GM19324 (cell line): ENCODE measurements around the gene JMJD6.
"Not testable (repeated sequence)": the region's sequence is repeated elsewhere in the genome, so short reads cannot be mapped to it uniquely, and the experiment has no call there.

Experiments used
- ATAC-seq: cut with Tn5 transposase; IDR thresholded peaks from one replicate; pipeline ENCODE4 v1.9.1; 2021; ENCODE audit warnings: mild to moderate bottlenecking, moderate library complexity; ENCODE audit not compliant: unreplicated experiment, low FRiP score

Gene JMJD6

GRCh38 chr17:76700617-76701470 lies 25.6 kb downstream of the JMJD6 start:
- no peak for ATAC-seq

- no peak for ATAC-seq
Measured at GRCh38 chr17:76700270-76700616, 26.2 kb downstream of the JMJD6 start.

GRCh38 chr17:76698466-76698977 lies 27.9 kb downstream of the JMJD6 start:
- ATAC-seq: not testable (repeated sequence)

GRCh38 chr17:76697702-76698465 lies 28.5 kb downstream of the JMJD6 start:
- no peak for ATAC-seq

GRCh38 chr17:76696763-76697701 lies 29.4 kb downstream of the JMJD6 start:
- no peak for ATAC-seq

GRCh38 chr17:76695059-76695831 lies 31.2 kb downstream of the JMJD6 start:
- no peak for ATAC-seq

GRCh38 chr17:76691379-76692191 lies 34.8 kb downstream of the JMJD6 start:
- no peak for ATAC-seq

- ATAC-seq: no peak
Measured at GRCh38 chr17:76690596-76691280, 35.7 kb downstream of the JMJD6 start.

- ATAC-seq: no peak
Measured at GRCh38 chr17:76689859-76690258, 36.5 kb downstream of the JMJD6 start.

- ATAC-seq: no peak
Measured at GRCh38 chr17:76688165-76688622, 38.2 kb downstream of the JMJD6 start.

GRCh38 chr17:76687298-76688164 lies 38.9 kb downstream of the JMJD6 start:
- no peak for ATAC-seq

- no peak for ATAC-seq
Measured at GRCh38 chr17:76686538-76687297, 39.7 kb downstream of the JMJD6 start.

- ATAC-seq: no peak
Measured at GRCh38 chr17:76685846-76686245, 40.6 kb downstream of the JMJD6 start.

- ATAC-seq: no peak
Measured at GRCh38 chr17:76685366-76685765, 41.0 kb downstream of the JMJD6 start.

GRCh38 chr17:76684756-76685155 lies 41.6 kb downstream of the JMJD6 start:
- no peak for ATAC-seq

- no peak for ATAC-seq
Measured at GRCh38 chr17:76683921-76684745, 42.3 kb downstream of the JMJD6 start.
